IMR-90 (cell line): ENCODE data around the gene HYAL3. TPM values are rescaled to one million over a fixed set of nuclear protein-coding genes. Genes with fewer than 3 reads are reported as not detected.

Experiments used
- ATAC-seq: fragments of 200-7000 bp; cut with Tn5 transposase; 2 replicates; pipeline ENCODE4 v1.9.1; 2020; ENCODE audit warnings: low read depth, mild to moderate bottlenecking, moderate library complexity
- BruUV-seq: library from RNA; stranded (reverse); fragments of 400-500 nt; replicated peaks from 2 replicates; lab custom pipeline; 2021; lab: Mats Ljungman, UMichigan
- CTCF ChIA-PET: fragments of 300-600 bp; formaldehyde crosslinking; extraction: SDS; loops from one replicate; lab custom pipeline; 2021; ENCODE audit warnings: antibody characterized with exemption; lab: Yijun Ruan, JAX
- POLR2A ChIA-PET: fragments of 300-600 bp; sonication (Branson Sonifier 250); formaldehyde crosslinking; loops from one replicate; lab custom pipeline; 2022; ENCODE audit warnings: antibody characterized with exemption; ENCODE audit not compliant: unreplicated experiment; lab: Charles Lee
- DNase-seq: peaks from one replicate; pipeline ENCODE4 v3.0.0; 2013
- H2AFZ ChIP-seq: replicated peaks from 2 replicates; pipeline ENCODE3; 2013; ENCODE audit warnings: low read length, mild to moderate bottlenecking; ENCODE audit not compliant: poor library complexity
- H2AK5ac ChIP-seq: 2 replicates; pipeline ENCODE4 v1.6.1; 2013; ENCODE audit warnings: low read depth, low read length, inconsistent platforms
- H2AK9ac ChIP-seq: replicated peaks from 2 replicates; pipeline ENCODE3; 2013; ENCODE audit warnings: mild to moderate bottlenecking, low read depth, low read length, moderate library complexity; ENCODE audit not compliant: poor library complexity
- H2BK120ac ChIP-seq: 2 replicates; pipeline ENCODE4 v1.6.1; 2013; ENCODE audit warnings: low read depth, low read length, inconsistent platforms
- H2BK15ac ChIP-seq: 3 replicates; pipeline ENCODE4 v1.6.1; 2013; ENCODE audit warnings: low read depth, low read length, inconsistent platforms
- H2BK20ac ChIP-seq: 2 replicates; pipeline ENCODE4 v1.6.1; 2013; ENCODE audit warnings: low read depth, mild to moderate bottlenecking, inconsistent platforms, low read length, moderate library complexity
- H2BK5ac ChIP-seq: 2 replicates; pipeline ENCODE4 v1.6.1; 2013; ENCODE audit warnings: mild to moderate bottlenecking, low read depth, low read length, inconsistent platforms; ENCODE audit not compliant: poor library complexity, severe bottlenecking
- H3K14ac ChIP-seq: replicated peaks from 2 replicates; pipeline ENCODE4 v1.6.1; 2013; ENCODE audit warnings: low read depth, low read length, inconsistent platforms
- H3K18ac ChIP-seq: 2 replicates; pipeline ENCODE4 v1.6.1; 2013; ENCODE audit warnings: low read depth, low read length, control low read depth
- H3K23ac ChIP-seq: 2 replicates; pipeline ENCODE4 v1.6.1; 2013; ENCODE audit warnings: low read depth, low read length, inconsistent platforms
- H3K27ac ChIP-seq: 2 replicates; pipeline ENCODE4 v1.5.1; 2013; ENCODE audit warnings: mild to moderate bottlenecking, control low read depth, low read length; ENCODE audit not compliant: insufficient read depth
- H3K27me3 ChIP-seq: 2 replicates; pipeline ENCODE4 v1.6.1; 2013; ENCODE audit warnings: low read length; ENCODE audit not compliant: control insufficient read depth, insufficient read depth
- H3K36me3 ChIP-seq: 2 replicates; pipeline ENCODE4 v1.6.1; 2013; ENCODE audit warnings: low read length, mixed read lengths; ENCODE audit not compliant: control insufficient read depth, insufficient read depth
- H3K4ac ChIP-seq: 2 replicates; pipeline ENCODE4 v1.6.1; 2013; ENCODE audit warnings: low read depth, low read length, inconsistent platforms
- H3K4me1 ChIP-seq: 2 replicates; pipeline ENCODE4 v1.6.1; 2013; ENCODE audit warnings: low read length, mixed read lengths; ENCODE audit not compliant: control insufficient read depth, insufficient read depth
- H3K4me2 ChIP-seq: 2 replicates; pipeline ENCODE4 v1.6.1; 2013; ENCODE audit warnings: low read depth, mild to moderate bottlenecking, control low read depth, low read length, moderate library complexity
- H3K4me3 ChIP-seq: 2 replicates; pipeline ENCODE4 v1.5.1; 2013; ENCODE audit warnings: low read depth, mild to moderate bottlenecking, control low read depth, low read length, moderate library complexity; ENCODE audit not compliant: insufficient read depth
- H3K56ac ChIP-seq: 2 replicates; pipeline ENCODE4 v1.6.1; 2013; ENCODE audit warnings: low read length, inconsistent platforms; ENCODE audit not compliant: insufficient read depth; ENCODE audit errors: extremely low read depth
- H3K79me1 ChIP-seq, 2 experiments: 2 replicates each; pipeline ENCODE4 v1.6.1; 2013; ENCODE audit warnings: low read length in 2 of 2, inconsistent platforms in 1 of 2, low read depth in 1 of 2
- H3K9ac ChIP-seq: 2 replicates; pipeline ENCODE4 v1.6.1; 2013; ENCODE audit warnings: low read depth, low read length, control low read depth
- H3K9me1 ChIP-seq: 2 replicates; pipeline ENCODE4 v1.6.1; 2013; ENCODE audit warnings: low read length, inconsistent platforms; ENCODE audit not compliant: insufficient read depth
- H3K9me3 ChIP-seq: 2 replicates; pipeline ENCODE4 v1.6.1; 2013; ENCODE audit warnings: low read length; ENCODE audit not compliant: control insufficient read depth, insufficient read depth
- H4K20me1 ChIP-seq: 2 replicates; pipeline ENCODE4 v1.6.1; 2013; ENCODE audit warnings: low read length, inconsistent platforms; ENCODE audit not compliant: insufficient read depth
- H4K5ac ChIP-seq: 2 replicates; pipeline ENCODE4 v1.6.1; 2013; ENCODE audit warnings: mild to moderate bottlenecking, low read depth, low read length, control low read depth
- H4K8ac ChIP-seq, 2 experiments: 2 replicates each; pipeline ENCODE4 v1.6.1; 2013; ENCODE audit warnings: low read depth in 2 of 2, low read length in 2 of 2, control low read depth in 1 of 2, inconsistent platforms in 1 of 2
- H4K91ac ChIP-seq: 2 replicates; pipeline ENCODE4 v1.6.1; 2013; ENCODE audit warnings: low read depth, low read length, inconsistent platforms; ENCODE audit not compliant: insufficient read depth
- CHD1 ChIP-seq: IDR thresholded peaks from 2 replicates; pipeline ENCODE4 v1.6.1; 2012; ENCODE audit warnings: low read depth, low read length, improper control_type of control experiment
- CTCF ChIP-seq: conservative IDR thresholded peaks from 2 replicates; pipeline ENCODE4 v1.5.1; 2012; ENCODE audit warnings: mild to moderate bottlenecking, low read depth, low read length, improper control_type of control experiment
- FOS ChIP-seq: fragments of 150-350 bp; IDR thresholded peaks from 2 replicates; pipeline ENCODE4 v1.6.1; 2016; ENCODE audit warnings: low read depth, low read length
- MAFK ChIP-seq: IDR thresholded peaks from 2 replicates; pipeline ENCODE4 v1.6.1; 2012; ENCODE audit warnings: low read depth, low read length, improper control_type of control experiment
- MXI1 ChIP-seq: IDR thresholded peaks from 2 replicates; pipeline ENCODE4 v1.6.1; 2012; ENCODE audit warnings: low read depth, mild to moderate bottlenecking, low read length, moderate library complexity, borderline replicate concordance
- NFE2L2 ChIP-seq: fragments of 150-350 bp; IDR thresholded peaks from 2 replicates; pipeline ENCODE4 v1.6.1; 2016; ENCODE audit warnings: low read depth, mild to moderate bottlenecking, low read length
- RCOR1 ChIP-seq: IDR thresholded peaks from 2 replicates; pipeline ENCODE4 v1.6.1; 2012; ENCODE audit warnings: mild to moderate bottlenecking, low read length, improper control_type of control experiment; ENCODE audit not compliant: insufficient replicate concordance
- RFX5 ChIP-seq: IDR thresholded peaks from 2 replicates; pipeline ENCODE4 v1.8.0; 2012; ENCODE audit warnings: low read depth, mild to moderate bottlenecking, low read length, moderate library complexity
- USF2 ChIP-seq: fragments of 150-350 bp; IDR thresholded peaks from 2 replicates; pipeline ENCODE4 v1.6.1; 2017; ENCODE audit warnings: mild to moderate bottlenecking, antibody characterized with exemption, low read length, low read depth
- WGBS, 2 experiments: methylation state at CpG; one replicate each; pipeline versions ENCODE4 v1.1.5 to v1.1.7; 2013; ENCODE audit warnings: missing lambda C conversion rate in 2 of 2; ENCODE audit not compliant: insufficient read length in 1 of 2; ENCODE audit errors: extremely low coverage in 2 of 2; 5-methylcytosine and 5-hydroxymethylcytosine counted together
- dilution Hi-C: fragments of 300-500 bp; cut with HindIII; formaldehyde crosslinking; loops from one replicate; pipeline ENCODE4 v1.14.3; 2018; ENCODE audit warnings: low sequenced_read_pairs; ENCODE audit not compliant: unreplicated experiment
- in situ Hi-C: fragments of 300-500 bp; cut with MboI; formaldehyde crosslinking; loops from 3 replicates; pipeline ENCODE4 v1.14.3; 2019; ENCODE audit warnings: low sequenced_read_pairs, inconsistent platforms, mixed read lengths
- intact Hi-C: fragments of 100-400 bp; cut with micrococcal nuclease; formaldehyde crosslinking; loops from 2 replicates; pipeline ENCODE4 v1.10.0; 2022
- polyA plus RNA-seq, 3 experiments: library from polyadenylated mRNA; depleted of rRNA; stranded (reverse); fragments of >200 nt; gene quantifications; 2 replicates each; pipeline ENCODE4 v1.2.3, GENCODE V29; 2012; ENCODE audit warnings: low replicate concordance in 1 of 3
- total RNA-seq: library from RNA; depleted of rRNA; stranded (reverse); fragments of >200 nt; gene quantifications from 2 replicates; pipeline ENCODE4 v1.2.3, GENCODE V29; 2012

Gene HYAL3
- total and polyA plus RNA-seq, 2 of the 4 experiments (the other 2 are of a cell fraction), result 2.7 to 5.7 TPM

GRCh38 chr3:50347187-50347813, 48.1 kb upstream of the HYAL3 start (continued):
- TF ChIP-seq MXI1 (0 out of 2 replicates have a peak, but pooled peaks have one; percentile 10), FOS (peak; percentile 57)

GRCh38 chr3:50345586-50346234, 46.5 kb upstream of the HYAL3 start, which contains the start of gene ZMYND10:
ZMYND10 (minus strand) TSS chr3:50345732; CDS start chr3:50345579, 153 bp downstream.
- H4K8ac ChIP-seq, result peak within 1 kb of the TSS in 1 of 2 experiments; percentile 54; a peak in 1 of 4 replicates
- H2AK5ac ChIP-seq, result 0 out of 2 replicates have a peak within 1 kb of the TSS, but pooled peaks have one; percentile 17
- H4K91ac ChIP-seq, result no peak within 1 kb of the TSS
- H3K14ac ChIP-seq, result peak within 1 kb of the TSS; percentile 7; the same call in 1 of the 2 replicates
- ChIA-PET POLR2A (no interaction called here), CTCF (interaction anchor here (0.6 kb wide), 1 partner anchor 197 kb away, joined by 5 read pairs; no protein-coding TSS in a partner anchor)
- no peak within 1 kb of the TSS; the same call in 1 of the 2 replicates for H3K27ac ChIP-seq
- H3K9ac ChIP-seq, result peak within 1 kb of the TSS; percentile 47
- no peaks in the 10 kb centered on the region; the same call in none of the 2 replicates for H3K9me1 ChIP-seq
- ATAC-seq, result peak; percentile 67
- peaks cover 2% of the 10 kb centered on the region for H4K20me1 ChIP-seq
- no peaks in the 10 kb centered on the region for H3K27me3 ChIP-seq
- no peaks in the 10 kb centered on the region for H3K9me3 ChIP-seq
- H3K36me3 ChIP-seq, result peaks cover 9% of the 10 kb centered on the region; the same call in 1 of the 2 replicates
- H2BK120ac ChIP-seq, result peak within 1 kb of the TSS; percentile 8; the same call in 1 of the 2 replicates
- H3K23ac ChIP-seq, result no peak within 1 kb of the TSS
- intact Hi-C loops, result loop anchor here (2.0 to 5.0 kb wide), 2 partner anchors 205 to 1042 kb away; partner anchors contain the start of gene MANF
- peak within 1 kb of the TSS; percentile 47 for H2AK9ac ChIP-seq
- WGBS, 2 experiments, result 12% methylated on average over 20 of the region's 45 CpGs; no CpG with 5 or more reads in 1 of the 2 experiments
- dilution Hi-C loops, result no loop called here
- no peak within 1 kb of the TSS for H2BK15ac ChIP-seq
- peak within 1 kb of the TSS; percentile 99 for H3K4me2 ChIP-seq
- no peak within 1 kb of the TSS for H3K18ac ChIP-seq
- H4K5ac ChIP-seq, result 0 out of 2 replicates have a peak within 1 kb of the TSS, but pooled peaks have one; percentile 1
- in situ Hi-C loops, result loop anchor here (5.0 to 25.0 kb wide), 4 partner anchors 202 to 1817 kb away; partner anchors contain the start of genes ABHD14B, GPR62, MANF and PCBP4
- H3K4me1 ChIP-seq, result peaks cover 9% of the 10 kb centered on the region
- H2AFZ ChIP-seq, result peak within 1 kb of the TSS; percentile 95
- peak within 1 kb of the TSS; percentile 48 for H3K4me3 ChIP-seq
- H3K79me1 ChIP-seq, result peaks cover 14 to 23% of the 10 kb centered on the region in 2 experiments
- BruUV-seq, result no TSS peak
- no peak within 1 kb of the TSS for H2BK5ac ChIP-seq
- DNase-seq, result peak; percentile 28
- H3K56ac ChIP-seq, result 0 out of 2 replicates have a peak within 1 kb of the TSS, but pooled peaks have one; percentile 14
- no peak within 1 kb of the TSS for H2BK20ac ChIP-seq
- peak within 1 kb of the TSS; percentile 11; the same call in 1 of the 2 replicates for H3K4ac ChIP-seq
- no peak for TF ChIP-seq NFE2L2
- TF ChIP-seq MAFK, result no peak
- TF ChIP-seq CTCF, result no peak
- TF ChIP-seq MXI1, result no peak
- TF ChIP-seq USF2, result no peak
- TF ChIP-seq RFX5, result no peak
- TF ChIP-seq CHD1, result no peak
- TF ChIP-seq RCOR1, result no peak
